Stimulated activated CD8-positive, alpha-beta memory T cell treated with anti-CD3 and anti-CD28 coated beads, Interleukin-2, amount 100 ng/mL, for 1 hour (primary cell): ENCODE data around the gene GP1BB.
"Not testable (repeated sequence)": the region's sequence is repeated elsewhere in the genome, so short reads cannot be mapped to it uniquely, and the experiment has no call there.

ENCODE experiments used
- DNase-seq, 2 donors: peaks; one replicate each; pipeline ENCODE4 v3.0.0-alpha.2; 2020; ENCODE audit warnings: low read depth in 2 of 2

The GP1BB gene

DNA sequence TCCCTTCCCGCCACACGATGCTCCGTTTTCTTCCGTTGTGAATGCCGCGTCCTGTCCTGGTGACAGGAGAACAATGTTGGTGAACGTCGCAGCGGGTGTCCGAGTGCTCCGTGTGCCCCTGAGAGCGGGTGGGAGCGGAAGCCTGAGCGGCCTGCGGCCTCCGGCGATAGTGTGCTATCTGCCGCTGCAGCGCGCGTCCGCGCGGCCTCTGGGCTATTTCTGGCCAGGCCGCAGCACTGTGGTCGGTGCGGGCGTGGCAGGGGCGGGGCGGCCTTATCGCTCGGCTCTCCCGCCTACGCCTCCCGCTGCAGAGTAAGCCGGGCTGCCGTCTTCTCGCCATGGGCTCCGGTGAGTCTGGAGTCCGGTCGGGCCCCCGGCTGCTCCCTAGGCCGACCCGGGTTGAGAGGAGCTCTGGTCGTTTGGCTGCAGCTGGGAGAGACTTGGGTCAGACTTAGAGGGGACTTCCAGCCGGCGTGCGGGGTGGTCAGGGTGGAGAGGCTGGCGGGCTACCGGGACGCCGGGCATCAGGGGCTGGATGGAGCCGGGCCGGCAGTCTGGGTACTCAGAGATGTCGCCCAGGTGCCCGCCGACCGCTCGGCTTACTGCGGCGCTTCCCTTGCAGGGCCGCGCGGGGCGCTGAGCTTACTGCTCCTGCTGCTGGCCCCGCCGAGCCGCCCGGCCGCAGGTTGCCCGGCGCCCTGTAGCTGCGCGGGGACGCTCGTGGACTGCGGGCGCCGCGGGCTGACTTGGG is at the start of gene GP1BB:
GP1BB (plus strand) TSS at position 308 of the 751 bp plus-strand sequence; CDS start at position 339, 31 bp downstream.
- no peak for DNase-seq

DNA sequence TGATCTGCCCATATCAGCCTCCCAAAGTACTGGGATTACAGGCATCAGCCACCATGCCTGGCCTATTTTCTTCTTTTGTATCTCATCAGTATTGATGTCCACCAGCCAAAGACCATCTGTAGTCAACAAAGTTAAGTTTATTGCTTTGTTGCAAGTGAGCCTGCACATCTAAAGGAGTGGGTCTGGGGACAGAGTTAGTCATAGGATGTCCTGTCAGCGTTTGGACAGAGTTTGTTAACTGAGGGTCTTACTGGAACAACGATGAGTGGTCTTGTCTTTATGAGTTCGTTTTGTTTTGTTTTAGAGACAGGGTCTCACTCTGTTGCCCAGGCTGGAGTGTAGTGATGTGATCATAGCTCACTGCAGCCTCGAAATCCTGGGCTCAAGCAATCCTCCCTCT is 49.7 kb upstream of the GP1BB start:
- DNase-seq: no peak

DNA sequence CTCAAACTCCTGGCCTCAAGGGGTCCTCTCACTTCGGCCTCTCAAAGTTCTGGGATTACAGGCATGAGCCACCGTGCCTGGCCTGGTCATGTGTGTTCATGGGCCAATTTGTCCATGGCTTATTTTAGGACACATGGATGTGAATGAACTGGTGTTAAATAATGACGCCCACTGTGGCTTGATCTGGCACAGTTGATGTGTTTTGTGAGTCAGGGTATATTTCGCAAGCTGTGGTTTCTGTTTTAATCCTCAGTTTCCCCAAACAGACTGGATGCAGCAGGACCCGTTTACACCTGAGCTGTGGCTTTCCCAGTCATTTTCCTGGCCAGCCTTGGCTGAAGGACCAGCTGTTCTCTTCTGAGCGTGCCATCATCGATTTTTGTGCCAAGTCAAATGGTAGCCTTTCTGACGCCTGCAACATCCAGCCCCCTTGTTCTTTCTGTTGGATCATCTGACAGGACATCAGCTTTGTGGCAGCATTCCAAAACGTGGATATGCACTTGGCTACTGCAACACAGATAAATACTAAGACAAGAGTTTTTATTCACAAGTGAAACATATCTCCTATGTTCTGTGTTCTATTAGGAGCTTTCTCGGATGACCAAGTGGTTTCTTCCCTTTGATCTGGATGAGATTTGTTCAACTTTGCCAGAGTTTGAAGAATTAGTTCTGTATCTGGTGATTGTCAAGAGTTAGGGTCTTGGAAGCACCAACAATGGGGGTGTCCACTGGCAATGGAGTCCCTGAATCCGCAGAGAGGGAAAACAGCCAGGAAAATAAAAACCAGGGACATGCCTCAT is 49.0 kb upstream of the GP1BB start:
- no peak for DNase-seq

GRCh38 chr22:19674929-19675253 is 48.4 kb upstream of the GP1BB start:
- no peak for DNase-seq

DNA sequence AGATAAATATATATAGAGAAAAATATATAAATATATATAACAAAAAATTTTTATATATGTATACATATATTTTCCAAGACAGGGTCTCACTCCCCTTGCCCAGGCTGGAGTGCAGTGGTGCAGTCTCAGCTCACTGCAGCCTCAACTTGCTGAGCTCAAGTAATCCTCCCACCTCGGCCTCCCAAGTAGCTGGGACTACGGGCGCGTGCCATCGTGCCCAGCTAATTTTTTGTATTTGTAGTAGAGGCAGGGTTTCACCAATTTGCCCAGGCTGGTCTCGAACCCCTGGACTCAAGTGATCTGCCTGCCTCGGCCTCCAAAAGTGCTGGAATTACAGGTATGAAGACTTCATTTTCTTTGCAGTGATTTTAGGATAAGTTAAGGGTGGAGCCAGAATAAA is 47.9 kb upstream of the GP1BB start:
- DNase-seq: no peak

GRCh38 chr22:19676437-19676836 is 46.9 kb upstream of the GP1BB start:
- DNase-seq: not testable (repeated sequence)

GRCh38 chr22:19678949-19679521 is 44.3 kb upstream of the GP1BB start:
- no peak for DNase-seq

DNA sequence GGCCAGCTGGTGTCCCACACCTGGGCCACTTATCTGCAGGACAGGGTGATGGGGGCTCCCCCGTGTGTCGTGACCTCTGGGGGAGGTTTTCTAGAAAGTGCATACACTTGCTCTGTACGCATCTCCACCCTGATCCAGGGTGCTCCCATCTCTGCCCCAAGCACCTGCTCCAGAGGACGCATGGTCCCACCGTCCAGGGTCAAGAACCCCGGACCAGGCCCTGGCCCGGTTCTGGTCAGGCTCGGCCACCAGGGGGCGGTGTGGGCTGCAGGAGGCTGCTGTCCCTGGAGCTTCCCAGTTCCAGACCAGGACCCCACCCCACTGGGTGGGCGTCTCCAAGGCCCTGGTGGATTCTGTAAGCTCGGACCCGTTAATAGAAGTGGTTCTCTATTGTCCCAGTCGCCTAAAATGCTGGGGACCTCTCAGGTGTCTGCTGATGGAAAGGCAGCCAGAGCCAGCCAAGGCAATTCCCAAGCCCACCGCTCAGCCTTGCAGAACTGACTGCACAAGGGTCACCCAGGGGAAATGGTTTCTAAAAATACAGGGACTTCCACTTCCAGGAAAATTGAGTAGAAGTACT is 43.7 kb upstream of the GP1BB start:
- DNase-seq: peak; percentile 9 to 24

- no peak for DNase-seq
These were observed 43.0 kb upstream of the GP1BB start for GRCh38 chr22:19680287-19680881.

GRCh38 chr22:19680911-19681862 is 42.2 kb upstream of the GP1BB start:
- DNase-seq: no peak

DNA sequence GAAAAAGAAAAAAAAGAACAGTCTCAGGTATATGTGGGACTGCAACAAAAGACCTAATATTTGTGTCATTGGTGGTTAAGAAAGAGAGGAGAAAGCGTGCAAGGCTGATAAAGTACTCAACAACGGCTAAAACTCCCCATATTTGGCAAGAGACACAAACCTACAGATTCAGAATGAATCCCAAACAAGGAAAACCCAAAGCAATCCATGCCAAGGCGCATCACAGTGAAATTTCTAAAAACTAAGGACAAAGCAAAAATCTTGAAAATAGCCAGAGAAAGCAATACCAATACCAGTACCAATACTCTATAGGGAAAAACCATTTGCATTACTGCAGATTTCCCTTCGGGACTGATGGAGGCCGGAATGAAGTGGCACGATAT is 41.5 kb upstream of the GP1BB start:
- DNase-seq: no peak

GRCh38 chr22:19686946-19687345 is 36.4 kb upstream of the GP1BB start:
- DNase-seq: no peak

GRCh38 chr22:19687561-19688300 is 35.6 kb upstream of the GP1BB start:
- DNase-seq: no peak

GRCh38 chr22:19688301-19689290 is 34.7 kb upstream of the GP1BB start:
- no peak for DNase-seq

DNA sequence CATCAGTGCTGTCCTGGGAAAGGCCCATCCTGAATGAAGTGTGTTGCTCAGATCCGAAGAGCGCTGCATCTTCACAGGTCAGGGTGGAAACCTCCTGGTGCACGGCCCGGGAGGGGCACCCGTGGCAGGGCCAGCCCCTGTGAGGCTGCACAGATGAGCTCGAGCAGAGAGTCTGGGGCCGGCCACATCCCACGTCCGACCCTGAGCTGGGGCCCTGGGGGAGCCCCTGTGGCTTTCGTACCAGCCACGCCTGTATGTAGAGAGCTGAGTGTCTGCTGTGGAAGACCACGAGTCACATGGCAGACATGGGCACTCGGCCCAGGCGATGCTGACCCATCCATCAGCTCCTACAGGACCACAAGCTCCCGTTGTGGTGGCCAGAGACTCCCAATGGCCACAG is 33.9 kb upstream of the GP1BB start:
- no peak for DNase-seq

DNA sequence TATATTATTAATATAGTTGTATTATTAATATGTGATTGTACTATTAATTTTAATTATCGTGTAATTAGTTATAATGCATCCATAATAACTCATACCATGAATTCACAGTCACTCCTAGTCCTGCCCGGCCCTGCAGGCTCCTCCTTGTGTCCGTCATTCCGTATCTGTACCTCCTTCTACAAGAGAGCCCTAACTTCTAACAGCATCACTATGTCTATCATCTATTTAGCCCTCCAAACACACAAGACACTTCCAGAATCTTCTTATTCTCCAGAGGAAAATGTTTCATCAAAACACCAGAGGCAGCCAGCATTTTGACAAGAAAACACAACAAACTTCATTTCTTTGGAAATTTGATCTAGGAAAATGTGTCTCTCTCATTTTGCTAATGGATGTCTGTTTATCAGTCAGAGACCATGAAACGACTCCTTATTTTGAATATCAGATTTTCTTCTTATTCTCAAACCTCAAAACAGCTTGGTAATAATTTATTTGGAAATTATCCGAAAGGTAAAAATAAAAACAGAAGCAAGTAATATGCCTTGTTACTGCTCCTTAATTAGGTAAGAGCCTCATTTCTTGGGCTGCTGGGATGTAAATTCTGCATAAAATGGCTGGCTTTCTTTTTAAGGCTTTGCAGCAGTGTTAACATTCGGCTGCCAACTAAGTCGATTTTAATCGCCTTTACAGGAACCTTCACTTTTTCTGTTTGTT is 32.2 kb upstream of the GP1BB start:
- no peak for DNase-seq

- no peak for DNase-seq
These were observed 31.5 kb upstream of the GP1BB start for GRCh38 chr22:19691721-19692341.

DNA sequence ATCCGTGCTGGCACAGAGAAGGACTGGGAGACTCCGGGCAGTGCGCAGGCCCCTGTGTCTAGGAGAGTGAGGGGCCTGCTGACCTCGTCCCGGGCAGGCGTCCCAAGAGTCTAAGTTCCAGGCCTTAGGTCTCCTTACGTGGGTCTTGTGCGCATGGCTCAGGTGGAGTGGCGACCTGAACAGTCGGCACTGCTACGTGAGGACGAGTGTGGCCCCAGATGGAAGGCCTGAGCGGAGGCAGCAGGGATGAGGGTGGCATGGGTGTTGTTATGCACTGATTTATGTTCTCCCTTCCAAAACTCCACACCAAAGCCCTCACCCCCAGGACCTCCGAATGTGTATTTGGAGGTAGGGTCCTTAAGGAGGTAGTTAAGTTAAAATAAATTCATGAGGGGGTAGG is 29.8 kb upstream of the GP1BB start:
- no peak for DNase-seq
